HL-60 (cell line): ENCODE data around the gene ERAP2.

Experiments
- CTCF ChIP-seq: IDR thresholded peaks from one replicate; pipeline ENCODE4 v1.5.1; 2011; ENCODE audit warnings: low read length, control low read depth, inconsistent platforms; ENCODE audit not compliant: insufficient read depth
- POLR2AphosphoS5 ChIP-seq: IDR thresholded peaks from 2 replicates; pipeline ENCODE4 v1.6.1; 2012; ENCODE audit warnings: low read depth
- REST ChIP-seq: IDR thresholded peaks from 2 replicates; pipeline ENCODE4 v1.6.1; 2012; ENCODE audit warnings: low read depth; ENCODE audit not compliant: insufficient replicate concordance

GRCh38 chr5:96856371-96856770, 19.9 kb upstream of the ERAP2 start:
- no peak for TF ChIP-seq CTCF
- TF ChIP-seq POLR2AphosphoS5: no peak
- no peak for TF ChIP-seq REST
